Measurements from ENCODE around the gene BEND4.
"Not testable (repeated sequence)": the region's sequence is repeated elsewhere in the genome, so short reads cannot be mapped to it uniquely, and the experiment has no call there.

BEND4 gene

DNA sequence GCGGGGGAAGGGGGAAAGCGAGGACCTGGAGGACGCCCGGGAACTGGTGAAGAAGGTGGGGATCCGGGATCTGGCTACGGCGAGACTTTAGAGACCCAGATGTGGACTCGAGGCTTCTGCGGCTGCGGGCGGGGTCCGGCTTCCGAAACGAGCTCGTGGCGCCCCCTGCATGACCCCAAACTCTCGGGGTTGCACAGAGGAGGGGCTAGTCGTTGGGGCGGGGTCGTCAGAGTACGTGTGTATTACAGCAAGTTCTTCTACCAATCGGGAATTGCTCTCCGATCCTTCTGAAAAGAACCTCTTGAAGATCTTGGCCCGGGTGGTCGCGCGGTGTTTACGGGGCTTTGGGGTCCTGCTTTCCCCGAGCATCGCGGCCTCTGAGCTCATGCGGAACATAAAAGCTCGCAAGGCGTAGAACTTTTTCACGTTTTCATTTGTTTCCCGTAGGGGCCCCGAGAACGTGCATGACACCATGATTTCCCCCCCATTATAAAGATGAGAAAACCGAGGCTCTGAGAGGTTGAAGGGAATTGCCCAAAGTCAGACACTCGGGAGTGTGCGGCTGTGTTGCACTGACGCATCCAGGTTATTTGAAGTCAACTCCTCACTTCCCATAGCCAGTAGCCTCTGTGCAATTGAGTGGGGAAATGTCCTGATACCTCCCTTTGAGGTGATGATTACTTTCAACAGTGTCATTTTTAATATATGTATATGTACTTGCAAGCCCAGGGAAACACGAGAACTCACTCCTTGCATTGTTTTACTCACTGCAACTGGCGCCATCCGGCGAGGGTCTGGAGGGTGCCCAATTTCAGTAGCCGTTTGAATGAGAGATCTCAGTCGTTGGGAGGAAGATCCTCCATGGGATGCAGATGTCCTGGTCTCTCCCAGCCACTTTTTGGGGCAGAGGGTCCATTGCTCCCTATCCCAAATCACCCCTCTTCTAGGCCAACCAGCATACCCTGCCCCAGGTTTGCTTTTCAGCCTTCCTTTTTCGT lies at the start of gene BEND4:
BEND4 (minus strand) TSS at position 149 of the 998 bp plus-strand sequence. CDS start 512 bp downstream, outside the sequence.
- Mint-ChIP-seq H3K36me3 (no peaks in the 10 kb centered on the region), H3K4me1 (peaks cover 22% of the 10 kb centered on the region), H3K4me3 (peak within 1 kb of the TSS; percentile 69), H3K27me3 (peaks cover 37% of the 10 kb centered on the region), H3K27ac (no peak within 1 kb of the TSS), H3K9me3 (no peaks in the 10 kb centered on the region)

DNA sequence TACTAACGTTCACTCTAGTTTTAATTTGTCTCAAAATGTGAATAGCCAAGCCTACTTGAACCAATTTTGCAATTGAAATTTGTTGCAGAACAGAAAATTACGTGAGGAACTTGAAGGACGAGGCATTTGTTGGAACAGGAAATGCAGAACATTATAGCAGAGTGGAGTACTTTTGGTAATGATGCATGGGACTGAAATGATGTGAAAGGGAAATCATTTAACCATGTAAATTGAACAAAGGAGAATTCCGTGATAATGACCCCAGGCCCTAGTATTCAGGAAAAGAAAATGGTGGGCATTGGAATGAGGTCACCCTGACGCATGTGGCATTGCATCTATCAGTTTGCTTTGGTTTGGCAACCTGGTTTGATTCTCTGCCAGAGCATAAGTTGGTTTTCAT lies 44.9 kb upstream of the BEND4 start:
- Mint-ChIP-seq H3K9me3 (no peaks in the 10 kb centered on the region), H3K4me1 (no peaks in the 10 kb centered on the region), H3K27ac (no peak overlapping the region), H3K36me3 (no peaks in the 10 kb centered on the region), H3K4me3 (no peak overlapping the region), H3K27me3 (peaks cover 2% of the 10 kb centered on the region)

DNA sequence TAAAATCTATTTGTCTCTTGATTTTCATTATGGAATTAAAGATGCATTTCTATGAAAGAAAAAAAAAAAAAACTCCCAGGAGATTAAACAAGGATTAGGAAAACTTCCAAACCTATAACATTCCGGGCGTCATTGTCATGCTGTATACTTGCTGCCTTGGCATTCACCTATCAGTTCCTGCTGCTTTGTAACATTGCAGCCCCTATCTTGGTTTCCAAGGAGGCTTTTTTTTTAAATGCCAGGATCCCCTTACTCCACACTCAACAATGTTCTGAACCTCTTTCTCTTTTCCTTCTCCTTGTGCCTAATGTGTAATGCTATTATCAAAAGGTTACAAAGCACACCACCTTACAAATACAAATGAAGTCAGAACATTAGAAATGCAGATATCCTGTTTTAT lies 20.5 kb upstream of the BEND4 start:
- Mint-ChIP-seq H3K4me1 (no peaks in the 10 kb centered on the region), H3K27me3 (peaks cover 2% of the 10 kb centered on the region), H3K36me3 (no peaks in the 10 kb centered on the region), H3K9me3 (no peaks in the 10 kb centered on the region), H3K27ac (no peak overlapping the region), H3K4me3 (no peak overlapping the region)

DNA sequence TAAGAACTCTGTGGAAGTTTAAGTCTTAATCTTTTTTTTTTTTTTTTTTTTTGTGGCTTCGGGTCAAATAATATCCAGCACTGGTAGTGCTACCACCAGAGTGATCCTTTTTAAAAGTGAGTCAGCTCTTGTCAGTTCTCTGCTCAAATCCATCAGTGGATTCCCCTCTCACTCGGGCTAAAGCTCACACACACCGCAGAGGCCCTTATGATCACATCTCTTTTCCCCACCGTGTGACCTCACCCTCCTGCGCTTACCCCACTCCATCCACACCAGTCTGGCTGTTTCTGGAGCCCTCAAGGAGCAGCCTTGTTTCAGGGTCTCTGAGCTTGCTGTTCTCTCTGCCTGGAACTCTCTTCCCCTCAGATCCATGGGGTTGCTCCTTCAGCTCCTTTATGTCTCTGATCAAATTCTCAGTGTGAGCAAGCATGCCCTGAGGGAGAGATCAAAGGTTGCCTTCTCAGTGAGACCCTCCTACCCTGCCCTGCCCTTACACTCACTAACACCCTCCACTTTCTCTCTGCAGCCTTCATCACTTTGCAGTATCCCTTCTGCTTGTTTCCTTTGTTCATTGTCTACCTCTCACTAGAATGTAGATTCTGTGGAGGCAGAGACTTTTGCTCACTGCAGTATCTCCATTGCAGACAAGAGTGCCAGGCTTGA lies 19.8 kb upstream of the BEND4 start:
- Mint-ChIP-seq H3K4me3 (no peak overlapping the region), H3K27me3 (peaks cover 3% of the 10 kb centered on the region), H3K36me3 (no peaks in the 10 kb centered on the region), H3K27ac (no peak overlapping the region), H3K4me1 (no peaks in the 10 kb centered on the region), H3K9me3 (no peaks in the 10 kb centered on the region)

DNA sequence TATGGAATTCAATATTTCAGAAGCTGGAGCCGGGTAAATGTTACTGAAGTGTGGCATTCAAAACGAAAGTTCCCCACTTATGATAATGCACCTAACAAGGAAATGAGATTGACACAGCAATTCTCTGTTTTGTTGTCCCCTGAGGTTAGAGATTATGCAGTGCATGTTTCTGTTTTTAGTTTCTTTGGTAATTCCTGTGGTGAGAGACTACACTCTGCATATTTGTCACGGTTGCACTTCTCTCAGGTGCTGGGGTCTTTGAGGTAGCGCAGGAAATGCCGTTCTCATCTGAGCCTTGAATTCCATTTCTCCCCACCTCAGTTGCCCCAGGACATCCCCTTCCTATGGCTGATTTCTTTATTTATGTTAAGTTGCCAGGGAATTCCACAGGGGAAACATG lies 15.3 kb upstream of the BEND4 start:
- Mint-ChIP-seq H3K27me3 (peaks cover 4% of the 10 kb centered on the region), H3K36me3 (no peaks in the 10 kb centered on the region), H3K27ac (no peak overlapping the region), H3K4me3 (no peak overlapping the region), H3K4me1 (no peaks in the 10 kb centered on the region), H3K9me3 (no peaks in the 10 kb centered on the region)

DNA sequence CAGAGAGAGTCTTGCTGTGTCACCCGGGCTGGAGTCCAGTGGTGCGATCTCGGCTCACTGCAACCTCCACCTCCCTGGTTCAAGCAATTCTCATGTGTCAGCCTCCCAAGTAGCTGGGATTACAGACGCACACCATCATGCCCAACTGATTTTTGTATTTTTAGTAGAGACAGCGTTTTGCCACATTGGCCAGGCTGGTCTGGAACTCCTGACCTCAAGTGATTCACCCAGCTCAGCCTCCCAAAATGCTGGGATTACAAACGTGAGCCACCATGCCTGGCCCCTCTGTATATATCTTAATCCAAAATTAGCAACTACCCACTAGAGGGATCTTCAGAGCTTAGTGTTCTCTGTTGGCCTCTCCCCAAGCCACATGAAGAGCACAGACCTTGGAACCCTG lies 13.7 kb upstream of the BEND4 start:
- H3K4me1 Mint-ChIP-seq, H3K36me3 Mint-ChIP-seq, H3K4me3 Mint-ChIP-seq, H3K27me3 Mint-ChIP-seq, H3K9me3 Mint-ChIP-seq, H3K27ac Mint-ChIP-seq: not testable (repeated sequence)

DNA sequence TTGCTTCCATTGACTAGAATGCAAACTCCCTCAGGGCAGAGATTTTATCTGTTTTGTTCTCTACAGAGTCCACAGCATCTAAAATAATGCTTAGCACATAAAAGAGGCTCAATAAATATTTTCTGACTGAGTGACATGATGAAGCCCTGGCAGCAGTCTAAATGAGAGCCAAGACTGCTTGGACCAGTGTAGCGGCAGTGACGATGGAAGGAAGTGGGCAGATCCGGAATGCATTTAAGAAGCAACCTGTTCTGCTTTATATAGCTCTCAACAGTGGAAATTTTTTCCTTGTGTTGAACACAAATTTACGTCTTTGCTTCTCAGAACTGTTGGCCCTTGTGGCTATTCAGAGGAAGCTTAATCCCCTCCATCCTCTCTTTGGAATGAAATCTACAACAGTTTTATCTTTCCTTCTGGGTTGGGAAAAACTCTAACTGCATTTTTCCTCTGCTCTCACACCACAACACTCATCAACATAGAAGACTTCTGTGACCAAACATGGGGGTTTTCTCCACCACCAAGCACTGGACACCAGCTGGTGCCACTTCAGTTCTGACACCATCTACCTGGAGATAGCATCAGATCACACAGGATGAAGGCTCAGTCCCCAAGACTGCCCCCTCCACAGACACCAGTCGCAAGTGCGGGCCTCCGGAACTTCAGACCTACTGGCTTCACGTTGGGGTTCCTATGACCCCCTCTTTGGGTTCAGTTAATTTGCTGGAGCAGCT lies 7.0 kb upstream of the BEND4 start:
- Mint-ChIP-seq H3K36me3 (no peaks in the 10 kb centered on the region), H3K4me1 (no peaks in the 10 kb centered on the region), H3K27me3 (peaks cover 3% of the 10 kb centered on the region)

DNA sequence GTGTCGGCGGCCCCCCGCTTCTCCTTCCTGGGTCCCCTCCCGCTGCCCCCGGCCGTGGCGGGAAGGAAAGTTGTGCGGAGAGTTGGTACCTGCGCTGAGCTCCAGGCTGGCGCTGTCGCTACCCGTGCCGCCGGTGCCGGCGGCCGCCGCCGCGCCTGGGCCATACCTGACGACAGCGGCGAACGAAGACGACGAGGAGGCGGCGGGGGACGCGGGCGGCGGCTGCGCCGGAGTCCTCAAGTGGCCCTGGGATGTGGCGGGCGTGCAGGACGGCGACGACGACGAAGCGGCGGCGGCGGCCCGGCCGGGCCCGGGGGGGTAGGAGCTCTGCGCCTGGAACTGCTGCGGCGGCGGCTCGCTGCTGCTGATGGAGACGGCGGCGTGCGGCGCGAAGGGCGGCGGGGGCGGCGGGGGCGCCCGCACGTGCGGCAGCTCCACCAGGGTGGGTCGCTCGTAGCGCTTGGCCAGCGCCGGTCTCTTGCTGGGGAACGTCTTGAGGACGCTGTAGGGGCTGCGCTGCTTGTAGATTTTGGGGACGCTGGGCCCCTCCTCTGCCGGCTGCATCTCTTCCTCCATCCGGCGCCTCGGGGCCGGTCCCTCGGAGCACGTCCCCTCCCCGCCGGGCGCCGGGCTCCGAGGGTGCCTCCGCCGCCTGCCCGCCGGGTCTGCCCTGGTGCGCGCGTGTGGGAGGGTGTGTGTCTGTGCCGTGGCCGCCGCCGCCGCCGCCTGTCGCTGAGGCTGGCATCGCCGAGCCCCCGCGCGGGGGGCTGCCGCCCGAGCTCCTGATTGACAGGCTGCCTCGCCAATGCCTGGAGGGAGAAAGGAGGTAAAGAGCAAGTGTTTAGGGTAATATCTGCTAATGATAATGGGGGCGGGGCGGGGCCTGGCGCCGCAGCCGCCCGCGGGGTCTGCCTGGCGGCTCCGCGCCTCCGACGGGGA lies 618 bp downstream of the BEND4 start:
- H3K27me3 Mint-ChIP-seq, result peaks cover 40% of the 10 kb centered on the region
- no peaks in the 10 kb centered on the region for H3K36me3 Mint-ChIP-seq
- H3K4me1 Mint-ChIP-seq, result peaks cover 22% of the 10 kb centered on the region
- no peaks in the 10 kb centered on the region for H3K9me3 Mint-ChIP-seq
- H3K4me3 Mint-ChIP-seq, result peak overlapping the region; percentile 69
- no peak overlapping the region for H3K27ac Mint-ChIP-seq

More for the DNA sequence above, 7.0 kb upstream of the BEND4 start:
- Mint-ChIP-seq H3K9me3 (no peaks in the 10 kb centered on the region), H3K27ac (no peak overlapping the region), H3K4me3 (no peak overlapping the region)

DNA sequence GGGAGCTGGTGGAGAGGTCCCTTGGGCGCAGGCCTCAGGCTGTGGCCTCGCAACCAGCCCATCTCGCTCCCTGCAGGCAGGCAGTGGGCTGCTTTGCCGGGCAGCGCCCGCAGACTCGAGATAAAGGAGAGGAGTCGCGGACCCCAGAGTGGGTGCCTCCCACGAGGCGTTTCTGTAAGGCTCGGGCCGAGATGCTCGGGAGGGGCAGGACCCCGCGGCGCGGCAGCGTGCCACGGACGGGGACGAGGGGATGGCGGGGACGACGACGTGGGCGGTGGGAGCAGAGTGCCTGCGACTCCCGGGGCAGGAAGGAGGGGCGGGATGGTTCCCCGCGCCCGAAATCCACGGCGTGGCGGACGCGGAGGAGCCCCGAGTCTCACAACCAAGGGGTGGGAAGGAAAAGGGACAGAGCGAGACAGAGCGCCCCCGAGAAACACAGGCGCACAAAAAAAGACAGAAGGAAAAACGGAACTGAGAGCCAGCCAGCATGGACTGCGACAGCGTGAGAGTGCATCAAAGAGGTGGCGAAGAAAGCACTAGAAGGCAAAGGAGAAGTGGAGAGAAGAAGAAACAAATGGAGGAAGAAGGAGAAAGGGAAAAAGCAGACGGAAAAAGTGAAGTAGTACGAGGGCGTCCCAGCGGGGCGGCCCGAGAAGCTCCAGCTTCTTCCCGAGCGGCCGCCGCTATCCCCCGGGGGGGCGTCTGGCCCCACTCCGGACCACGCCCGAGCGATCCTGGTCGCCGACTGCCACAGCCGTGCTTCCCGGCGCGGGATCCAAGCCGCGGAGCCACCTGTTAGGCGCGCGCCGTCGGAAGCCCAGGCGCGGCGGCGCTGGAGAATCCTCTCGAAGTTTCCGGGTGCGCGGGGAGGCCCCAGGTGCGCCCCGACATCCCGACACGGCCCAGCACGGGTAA lies 1.5 kb downstream of the BEND4 start:
- H3K9me3 Mint-ChIP-seq, result no peaks in the 10 kb centered on the region
- H3K4me1 Mint-ChIP-seq, result peaks cover 22% of the 10 kb centered on the region
- peaks cover 43% of the 10 kb centered on the region for H3K27me3 Mint-ChIP-seq
- H3K4me3 Mint-ChIP-seq, result peak overlapping the region; percentile 81
- H3K36me3 Mint-ChIP-seq, result no peaks in the 10 kb centered on the region
- no peak overlapping the region for H3K27ac Mint-ChIP-seq

DNA sequence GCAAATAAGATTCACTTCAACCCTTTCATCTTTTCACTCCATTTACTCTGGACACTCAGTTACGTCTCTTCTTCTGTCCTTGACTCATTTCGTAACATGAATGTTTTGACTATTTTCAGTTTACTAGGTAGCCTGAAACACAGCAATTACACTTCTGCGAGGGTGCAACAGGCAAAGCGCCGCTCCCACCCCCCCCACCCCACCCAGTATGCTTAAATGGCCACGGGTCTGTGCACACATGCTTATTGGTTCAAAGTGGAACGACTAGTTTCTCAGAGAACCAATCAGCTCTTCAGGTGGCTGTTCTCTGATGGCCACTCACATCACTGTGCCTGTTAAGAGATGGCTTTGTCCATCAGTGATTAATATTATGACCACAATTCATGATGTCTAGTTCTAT lies 3.5 kb downstream of the BEND4 start:
- no peaks in the 10 kb centered on the region for H3K9me3 Mint-ChIP-seq

DNA sequence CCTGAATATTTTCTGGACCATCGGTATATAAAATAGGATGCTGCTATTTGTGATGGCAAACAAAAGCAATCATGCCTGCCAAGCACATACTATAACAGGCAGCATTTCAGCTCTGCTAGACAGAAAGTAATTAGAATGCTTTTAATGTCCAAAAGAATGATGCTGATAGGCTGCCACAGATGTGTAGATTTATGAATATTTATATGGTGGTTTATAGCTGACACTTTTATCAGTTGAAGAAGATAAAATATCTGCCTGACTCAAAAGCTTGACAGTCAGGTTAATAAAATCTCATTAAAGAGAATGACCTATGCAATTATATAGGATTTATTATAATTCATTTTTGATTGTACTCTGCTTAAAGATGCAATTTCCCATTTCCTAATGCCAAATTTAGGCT lies 4.0 kb downstream of the BEND4 start:
- no peaks in the 10 kb centered on the region for H3K9me3 Mint-ChIP-seq
- H3K27ac Mint-ChIP-seq, result no peak overlapping the region
- peaks cover 22% of the 10 kb centered on the region for H3K4me1 Mint-ChIP-seq
- peaks cover 38% of the 10 kb centered on the region for H3K27me3 Mint-ChIP-seq
- no peaks in the 10 kb centered on the region for H3K36me3 Mint-ChIP-seq
- H3K4me3 Mint-ChIP-seq, result no peak overlapping the region

More for the DNA sequence above, 3.5 kb downstream of the BEND4 start:
- Mint-ChIP-seq H3K27ac (no peak overlapping the region), H3K4me1 (peaks cover 22% of the 10 kb centered on the region), H3K36me3 (no peaks in the 10 kb centered on the region), H3K27me3 (peaks cover 44% of the 10 kb centered on the region), H3K4me3 (no peak overlapping the region)

DNA sequence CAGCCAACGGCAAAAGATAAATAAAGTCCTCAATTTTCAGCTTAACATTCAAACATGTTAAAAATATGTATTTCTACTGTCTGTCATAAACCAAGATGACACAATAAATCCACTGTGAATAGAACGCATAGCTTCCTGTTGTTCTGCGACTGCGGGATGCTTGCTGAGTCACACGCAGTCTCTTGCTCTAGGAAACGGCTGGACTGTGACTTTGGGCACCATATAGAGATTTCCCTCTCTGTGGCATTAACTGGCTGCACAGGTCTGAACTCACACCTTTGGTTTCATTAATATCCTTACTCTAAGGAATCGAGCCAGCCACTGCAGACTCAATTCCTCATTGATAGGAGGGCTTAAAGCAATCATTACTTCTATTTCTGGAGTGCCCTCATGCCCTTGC lies 8.4 kb downstream of the BEND4 start:
- no peaks in the 10 kb centered on the region for H3K9me3 Mint-ChIP-seq
- H3K27ac Mint-ChIP-seq, result no peak overlapping the region
- no peaks in the 10 kb centered on the region for H3K36me3 Mint-ChIP-seq
- H3K4me3 Mint-ChIP-seq, result no peak overlapping the region
- no peaks in the 10 kb centered on the region for H3K4me1 Mint-ChIP-seq
- H3K27me3 Mint-ChIP-seq, result peaks cover 11% of the 10 kb centered on the region

DNA sequence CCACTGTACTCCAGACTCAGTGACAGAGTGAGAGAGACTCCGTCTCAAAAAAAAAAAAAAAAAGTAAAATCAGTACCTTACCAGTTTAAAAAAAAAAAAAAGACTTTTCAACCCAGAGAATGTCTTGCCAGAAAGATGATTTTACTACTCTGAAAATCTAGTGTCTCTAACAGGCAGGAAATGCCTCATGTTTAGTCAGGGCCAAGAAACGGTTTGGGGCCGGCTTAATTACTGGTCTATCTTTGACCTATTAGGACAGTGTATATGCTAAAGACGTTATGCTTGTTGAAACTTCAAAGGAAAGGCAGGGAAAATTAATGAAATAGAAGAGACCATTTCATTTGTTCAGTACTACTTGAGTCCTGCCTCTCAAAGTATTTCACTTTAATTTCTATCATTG lies 9.9 kb downstream of the BEND4 start:
- no peaks in the 10 kb centered on the region for H3K4me1 Mint-ChIP-seq
- no peak overlapping the region for H3K27ac Mint-ChIP-seq

DNA sequence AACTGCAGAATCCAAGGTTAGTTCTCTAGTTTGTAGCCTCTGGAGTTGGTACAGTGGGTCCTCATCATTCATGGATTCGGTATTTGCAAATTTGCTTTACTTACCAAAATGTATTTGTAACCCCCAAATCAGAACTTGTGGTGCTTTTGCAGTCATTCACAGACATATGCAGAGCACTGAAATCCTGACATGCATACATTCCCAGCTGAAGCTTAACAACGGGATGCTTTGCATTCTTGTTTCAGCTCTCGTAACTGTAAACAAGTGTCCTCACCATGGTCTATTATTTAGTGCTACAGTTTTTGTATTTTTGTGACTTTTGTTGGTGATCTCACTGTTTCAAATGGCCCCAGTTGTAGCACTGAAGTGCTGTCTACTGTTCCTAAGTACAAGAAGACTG lies 16.1 kb downstream of the BEND4 start:
- no peaks in the 10 kb centered on the region for H3K9me3 Mint-ChIP-seq
- H3K27ac Mint-ChIP-seq, result no peak overlapping the region
- no peaks in the 10 kb centered on the region for H3K4me1 Mint-ChIP-seq
- H3K27me3 Mint-ChIP-seq, result peaks cover 7% of the 10 kb centered on the region
- H3K4me3 Mint-ChIP-seq, result no peak overlapping the region
- H3K36me3 Mint-ChIP-seq, result no peaks in the 10 kb centered on the region

More for the DNA sequence above, 9.9 kb downstream of the BEND4 start:
- H3K4me3 Mint-ChIP-seq, result no peak overlapping the region
- H3K27me3 Mint-ChIP-seq, result peaks cover 12% of the 10 kb centered on the region
- no peaks in the 10 kb centered on the region for H3K9me3 Mint-ChIP-seq
- no peaks in the 10 kb centered on the region for H3K36me3 Mint-ChIP-seq

Measured in activated naive CD4-positive, alpha-beta T cell treated with anti-CD3 and anti-CD28 coated beads, Interleukin-2, amount 50 U/mL, for 24 hours (primary cell).